Lung (tissue), 12 donors: ENCODE data around the gene CHL1. TPM values are rescaled to one million over a fixed set of nuclear protein-coding genes. Genes with fewer than 3 reads are reported as not detected.

ENCODE experiments used
- ATAC-seq: fragments of 200-7000 bp; cut with Tn5 transposase; one replicate; pipeline ENCODE4 v1.9.1; 2020; ENCODE audit warnings: moderate number of reproducible peaks; ENCODE audit not compliant: insufficient read depth, low FRiP score
- DNase-seq, 3 donors: peaks; one replicate each; pipeline ENCODE4 v3.0.0-alpha.2; 2013 to 2017
- H3K27ac ChIP-seq, 2 donors: one replicate each; pipeline ENCODE4 v1.5.1; 2013; ENCODE audit warnings: mild to moderate bottlenecking in 2 of 2, moderate library complexity in 2 of 2, control low read depth in 1 of 2, inconsistent platforms in 1 of 2, low read depth in 1 of 2, low read length in 1 of 2
- H3K27me3 ChIP-seq, 3 donors: one replicate each; pipeline ENCODE4 v1.5.1; 2013; ENCODE audit warnings: low read length in 2 of 3; ENCODE audit not compliant: control insufficient read depth in 3 of 3, insufficient read depth in 3 of 3
- H3K36me3 ChIP-seq, 4 donors: one replicate each; pipeline ENCODE4 v1.5.1; 2013; ENCODE audit warnings: low read length in 4 of 4, mild to moderate bottlenecking in 1 of 4, moderate library complexity in 1 of 4; ENCODE audit not compliant: control insufficient read depth in 4 of 4, insufficient read depth in 4 of 4
- H3K4me1 ChIP-seq, 5 donors: one replicate each; pipeline ENCODE4 v1.5.1; 2013; ENCODE audit warnings: low read length in 5 of 5, mild to moderate bottlenecking in 2 of 5, moderate library complexity in 1 of 5; ENCODE audit not compliant: control insufficient read depth in 5 of 5, insufficient read depth in 5 of 5
- H3K4me3 ChIP-seq: one replicate; pipeline ENCODE4 v1.5.1; 2013; ENCODE audit warnings: mild to moderate bottlenecking, control low read depth, moderate library complexity
- H3K9ac ChIP-seq, 2 donors: one replicate each; pipeline ENCODE4 v1.5.1; 2013; ENCODE audit warnings: low read length in 2 of 2, control low read depth in 1 of 2; ENCODE audit not compliant: insufficient read depth in 1 of 2
- H3K9me3 ChIP-seq, 4 donors: one replicate each; pipeline ENCODE4 v1.5.1; 2013; ENCODE audit warnings: low read length in 3 of 4, mild to moderate bottlenecking in 1 of 4, moderate library complexity in 1 of 4; ENCODE audit not compliant: control insufficient read depth in 4 of 4, insufficient read depth in 3 of 4
- CTCF ChIP-seq: IDR thresholded peaks from 2 replicates; pipeline ENCODE4 v1.5.1; 2012; ENCODE audit warnings: mild to moderate bottlenecking; ENCODE audit errors: control extremely low read depth, extremely low read depth
- WGBS, 2 donors: extraction: QIAGEN DNeasy Blood & Tissue Kit; methylation state at CpG; one replicate each; pipeline ENCODE4 v1.1.7; 2013; 5-methylcytosine and 5-hydroxymethylcytosine counted together
- polyA plus RNA-seq, 2 donors: library from polyadenylated mRNA; stranded (reverse); fragments of 200-250 nt; gene quantifications; one replicate each; pipeline ENCODE4 v1.2.1, GENCODE V29; 2013
- total RNA-seq, 2 donors: library from RNA; depleted of rRNA in 1 of 2; stranded (reverse); fragments of >200 nt in 1 of 2; gene quantifications; one replicate each; pipeline ENCODE4 v1.2.1, GENCODE V29; 2014 to 2021
- donor health status: control.
- donor health status: control.
- donor health status: Bipolar disorder and iron deficiency.
- donor health status: healthy.
- donor health status: DM: yes; HTN: yes; CAD: no.

Gene CHL1
- total and polyA plus RNA-seq, 4 donors, result 1.1 to 11.5 (median 8.1) TPM

GRCh38 chr3:242602-243355, 46.2 kb downstream of the CHL1 start:
- Histone ChIP-seq H3K36me3 (no peaks in the 10 kb centered on the region), H3K4me1 (peaks cover 0 to 15% (median 0%) of the 10 kb centered on the region in 5 donors), H3K4me3 (no peak overlapping the region), H3K27me3 (no peaks in the 10 kb centered on the region), H3K27ac (no peak overlapping the region), H3K9ac (no peak overlapping the region), H3K9me3 (no peaks in the 10 kb centered on the region)
- no peak for TF ChIP-seq CTCF
- ATAC-seq (no peak), DNase-seq (no peak)
- WGBS, 2 donors, result 84 to 86% methylated on average over 3 of the region's 3 CpGs

DNA sequence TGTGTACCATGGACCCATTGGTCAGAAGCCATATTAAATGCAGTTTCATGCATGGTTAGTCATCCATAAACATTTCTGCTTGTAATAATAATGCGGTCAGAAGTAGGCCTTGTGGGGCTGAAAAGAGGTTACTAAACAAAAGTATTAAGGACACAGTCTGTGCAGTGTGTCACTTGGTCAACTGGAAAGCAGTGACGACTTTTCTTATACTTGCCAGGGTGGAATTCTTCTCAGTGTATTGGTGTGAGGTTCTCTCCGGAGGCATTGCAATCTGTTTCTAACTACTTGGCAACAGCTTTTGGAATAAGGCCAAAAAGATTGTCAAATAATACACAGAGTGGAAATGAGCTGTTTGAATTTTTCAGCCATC, 46.8 kb downstream of the CHL1 start:
- ATAC-seq, result no peak
- Histone ChIP-seq H3K4me3 (no peak overlapping the region), H3K27ac (no peak overlapping the region), H3K9me3 (no peaks in the 10 kb centered on the region), H3K36me3 (no peaks in the 10 kb centered on the region), H3K27me3 (no peaks in the 10 kb centered on the region), H3K4me1 (peaks cover 0 to 20% (median 0%) of the 10 kb centered on the region in 5 donors), H3K9ac (no peak overlapping the region)
- no peak for TF ChIP-seq CTCF
- DNase-seq, result peak; percentile 31 to 93 (median 90)
- WGBS, 2 donors, result 42 to 67% methylated on average over 3 of the region's 3 CpGs

GRCh38 chr3:244041-244440, 47.5 kb downstream of the CHL1 start:
- Histone ChIP-seq H3K36me3 (no peaks in the 10 kb centered on the region), H3K9ac (no peak overlapping the region), H3K4me1 (peaks cover 0 to 27% (median 0%) of the 10 kb centered on the region in 5 donors), H3K27me3 (no peaks in the 10 kb centered on the region), H3K27ac (no peak overlapping the region), H3K9me3 (no peaks in the 10 kb centered on the region), H3K4me3 (no peak overlapping the region)
- no peak for TF ChIP-seq CTCF
- DNase-seq (peak in 1 of 3 donors; percentile 8), ATAC-seq (no peak)
- 75 to 87% methylated on average over 9 of the region's 9 CpGs for WGBS, 2 donors
